Activated CD4-positive, alpha-beta T cell treated with anti-CD3 and anti-CD28 coated beads for 36 hours (primary cell): ENCODE results near the gene PRODH2. TPM values are rescaled to one million over a fixed set of nuclear protein-coding genes. Genes with fewer than 3 reads are reported as not detected.
A peak's percentile ranks its signal among the peaks of the same experiment; 100 is the strongest.

Experiments used
- ATAC-seq: fragments of 200-7000 bp; cut with Tn5 transposase; one replicate; pipeline ENCODE4 v1.10.0; 2021; ENCODE audit warnings: mild to moderate bottlenecking, moderate library complexity
- CTCF ChIA-PET: fragments of 350-600 bp; sonication (Branson Sonifier 250); formaldehyde crosslinking; loops from one replicate; lab custom pipeline; 2021; ENCODE audit warnings: antibody characterized with exemption; lab: Charles Lee
- POLR2A ChIA-PET: fragments of 350-600 bp; sonication (Branson Sonifier 250); formaldehyde crosslinking; loops from one replicate; lab custom pipeline; 2021; ENCODE audit warnings: antibody characterized with exemption, inconsistent platforms; lab: Charles Lee
- DNase-seq: peaks from one replicate; pipeline ENCODE4 v3.0.0-alpha.2; 2020
- H3K27ac Mint-ChIP-seq: one replicate; pipeline ENCODE4 v1.8.0; 2021; ENCODE audit warnings: mixed read lengths
- H3K27me3 Mint-ChIP-seq: one replicate; pipeline ENCODE4 v1.8.0; 2021; ENCODE audit warnings: mixed read lengths
- H3K36me3 Mint-ChIP-seq: one replicate; pipeline ENCODE4 v1.8.0; 2021; ENCODE audit warnings: low read depth, mixed read lengths
- H3K4me1 Mint-ChIP-seq: one replicate; pipeline ENCODE4 v1.8.0; 2021; ENCODE audit warnings: mixed read lengths
- H3K4me3 Mint-ChIP-seq: one replicate; pipeline ENCODE4 v1.8.0; 2021; ENCODE audit warnings: mild to moderate bottlenecking, moderate library complexity, mixed read lengths
- H3K9me3 Mint-ChIP-seq: one replicate; pipeline ENCODE4 v1.8.0; 2021; ENCODE audit warnings: low read depth, mixed read lengths
- intact Hi-C, 2 experiments: fragments of 100-400 bp; cut with DNase I in 1 of 2; cut with micrococcal nuclease in 1 of 2; formaldehyde crosslinking; loops; one replicate each; pipeline versions ENCODE4 v1.14.2 to v1.15.1; 2022 to 2024; cut with DNase I, micrococcal nuclease
- total RNA-seq, 2 experiments: library from RNA; stranded (reverse); gene quantifications; one replicate each; pipeline ENCODE4 v1.2.3, GENCODE V29; 2021

The PRODH2 gene, protein sequence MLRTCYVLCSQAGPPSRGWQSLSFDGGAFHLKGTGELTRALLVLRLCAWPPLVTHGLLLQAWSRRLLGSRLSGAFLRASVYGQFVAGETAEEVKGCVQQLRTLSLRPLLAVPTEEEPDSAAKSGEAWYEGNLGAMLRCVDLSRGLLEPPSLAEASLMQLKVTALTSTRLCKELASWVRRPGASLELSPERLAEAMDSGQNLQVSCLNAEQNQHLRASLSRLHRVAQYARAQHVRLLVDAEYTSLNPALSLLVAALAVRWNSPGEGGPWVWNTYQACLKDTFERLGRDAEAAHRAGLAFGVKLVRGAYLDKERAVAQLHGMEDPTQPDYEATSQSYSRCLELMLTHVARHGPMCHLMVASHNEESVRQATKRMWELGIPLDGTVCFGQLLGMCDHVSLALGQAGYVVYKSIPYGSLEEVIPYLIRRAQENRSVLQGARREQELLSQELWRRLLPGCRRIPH
- not detected for total RNA-seq

DNA sequence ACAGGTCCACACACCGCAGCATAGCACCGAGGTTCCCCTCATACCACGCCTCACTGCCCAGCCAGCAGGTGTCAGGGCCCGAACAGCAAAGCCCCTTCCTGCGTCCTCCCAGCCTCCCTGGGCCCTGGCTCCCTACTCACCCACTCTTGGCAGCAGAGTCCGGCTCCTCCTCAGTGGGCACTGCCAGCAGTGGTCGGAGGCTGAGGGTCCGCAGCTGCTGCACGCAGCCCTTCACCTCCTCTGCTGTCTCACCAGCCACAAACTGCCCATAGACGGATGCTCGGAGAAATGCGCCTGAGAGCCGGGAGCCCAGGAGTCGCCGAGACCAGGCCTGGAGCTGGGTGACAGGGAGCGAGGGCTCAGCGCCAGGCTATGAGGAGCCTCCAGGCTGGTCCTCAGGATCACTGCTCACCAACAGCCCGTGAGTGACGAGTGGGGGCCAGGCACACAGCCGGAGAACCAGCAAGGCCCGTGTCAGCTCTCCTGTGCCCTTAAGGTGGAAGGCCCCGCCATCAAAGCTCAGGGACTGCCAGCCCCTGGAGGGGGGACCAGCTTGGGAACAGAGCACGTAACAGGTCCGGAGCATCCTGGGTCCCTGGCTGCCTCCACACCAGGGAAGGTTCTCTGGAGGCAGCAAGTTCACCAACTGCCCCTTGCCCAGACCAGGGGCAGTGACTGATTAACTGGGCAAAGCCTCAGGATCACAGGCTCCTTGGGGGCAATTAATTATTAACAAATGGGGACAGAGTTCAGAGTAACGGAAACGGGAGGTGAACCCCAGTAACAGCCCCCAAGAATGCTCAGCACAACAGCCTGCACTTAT lies at the start of gene PRODH2:
PRODH2 (minus strand) TSS at position 626 of the 823 bp plus-strand sequence; CDS start at position 586, 40 bp downstream.
- CTCF ChIA-PET = no interaction called here
- DNase-seq (no peak), ATAC-seq (no peak)
- Mint-ChIP-seq H3K4me1 (no peaks in the 10 kb centered on the region), H3K36me3 (no peaks in the 10 kb centered on the region), H3K27ac (no peak within 1 kb of the TSS), H3K9me3 (peaks cover 2% of the 10 kb centered on the region), H3K27me3 (peaks cover 15% of the 10 kb centered on the region), H3K4me3 (no peak within 1 kb of the TSS)
- intact Hi-C loops = no loop called here
- POLR2A ChIA-PET = no interaction called here

GRCh38 chr19:35861640-35862160 lies 49.1 kb upstream of the PRODH2 start:
- no peaks in the 10 kb centered on the region for H3K9me3 Mint-ChIP-seq
- DNase-seq (no peak), ATAC-seq (no peak)
- POLR2A ChIA-PET = interaction anchor here (1.4 kb wide), 1 partner anchor 8 kb away, joined by 4 read pairs; no protein-coding TSS in a partner anchor
- H3K4me1 Mint-ChIP-seq = peaks cover 10% of the 10 kb centered on the region
- H3K27ac Mint-ChIP-seq = no peak overlapping the region
- CTCF ChIA-PET = no interaction called here
- no peaks in the 10 kb centered on the region for H3K36me3 Mint-ChIP-seq
- no peak overlapping the region for H3K4me3 Mint-ChIP-seq
- H3K27me3 Mint-ChIP-seq = peaks cover 50% of the 10 kb centered on the region
- intact Hi-C loops = no loop called here

GRCh38 chr19:35860818-35861639 lies 48.4 kb upstream of the PRODH2 start:
- intact Hi-C loops = no loop called here
- ATAC-seq = peak; percentile 24
- ChIA-PET POLR2A (interaction anchor here (1.4 kb wide), 1 partner anchor 9 kb away, joined by 4 read pairs; no protein-coding TSS in a partner anchor), CTCF (interaction anchor here (0.6 kb wide), 1 partner anchor 187 kb away, joined by 3 read pairs; no protein-coding TSS in a partner anchor)
- no peak for DNase-seq
- H3K27me3 Mint-ChIP-seq = peaks cover 46% of the 10 kb centered on the region
- no peaks in the 10 kb centered on the region for H3K36me3 Mint-ChIP-seq
- no peak overlapping the region for H3K4me3 Mint-ChIP-seq
- H3K27ac Mint-ChIP-seq = no peak overlapping the region
- no peaks in the 10 kb centered on the region for H3K9me3 Mint-ChIP-seq
- peaks cover 10% of the 10 kb centered on the region for H3K4me1 Mint-ChIP-seq

DNA sequence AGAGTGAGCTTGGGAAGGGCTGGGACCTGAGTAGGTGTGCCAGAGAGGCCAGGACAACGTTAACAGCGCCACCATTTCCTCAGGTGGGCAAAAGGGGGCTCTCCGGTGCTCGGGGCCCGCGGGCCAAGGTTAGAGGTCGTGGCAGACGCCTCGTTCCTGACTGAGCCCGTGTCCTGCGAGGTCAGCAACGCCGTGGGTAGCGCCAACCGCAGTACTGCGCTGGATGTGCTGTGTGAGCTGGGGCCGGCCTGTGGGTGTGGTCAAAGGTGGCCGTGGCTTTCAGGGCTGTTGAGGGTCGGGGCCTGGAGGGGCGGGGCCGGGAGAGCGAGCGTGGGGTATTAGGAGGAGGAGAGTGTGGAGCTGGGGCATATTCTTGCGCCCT lies 47.8 kb upstream of the PRODH2 start:
- ChIA-PET CTCF (interaction anchor here (0.6 kb wide), 2 partner anchors 177 to 187 kb away, joined by 3 read pairs; no protein-coding TSS in a partner anchor), POLR2A (interaction anchor here (1.4 kb wide), 1 partner anchor 10 kb away, joined by 4 read pairs; no protein-coding TSS in a partner anchor)
- intact Hi-C loops = no loop called here
- Mint-ChIP-seq H3K27me3 (peaks cover 45% of the 10 kb centered on the region), H3K4me1 (peaks cover 10% of the 10 kb centered on the region), H3K4me3 (no peak overlapping the region), H3K36me3 (no peaks in the 10 kb centered on the region), H3K9me3 (no peaks in the 10 kb centered on the region), H3K27ac (no peak overlapping the region)
- no peak for DNase-seq
- ATAC-seq = no peak

- intact Hi-C loops = no loop called here
- ATAC-seq (no peak), DNase-seq (no peak)
- Mint-ChIP-seq H3K36me3 (no peaks in the 10 kb centered on the region), H3K4me1 (peaks cover 10% of the 10 kb centered on the region), H3K27ac (no peak overlapping the region), H3K9me3 (no peaks in the 10 kb centered on the region), H3K27me3 (peaks cover 49% of the 10 kb centered on the region), H3K4me3 (no peak overlapping the region)
- CTCF ChIA-PET = interaction anchor here (0.7 kb wide), 1 partner anchor 105 kb away, joined by 3 read pairs; no protein-coding TSS in a partner anchor
- POLR2A ChIA-PET = interaction anchor here (0.6 kb wide), 1 partner anchor 114 kb away, joined by 4 read pairs; the partner anchor contains the start of gene PSENEN
Observed at GRCh38 chr19:35859414-35859813, 46.8 kb upstream of the PRODH2 start.

DNA sequence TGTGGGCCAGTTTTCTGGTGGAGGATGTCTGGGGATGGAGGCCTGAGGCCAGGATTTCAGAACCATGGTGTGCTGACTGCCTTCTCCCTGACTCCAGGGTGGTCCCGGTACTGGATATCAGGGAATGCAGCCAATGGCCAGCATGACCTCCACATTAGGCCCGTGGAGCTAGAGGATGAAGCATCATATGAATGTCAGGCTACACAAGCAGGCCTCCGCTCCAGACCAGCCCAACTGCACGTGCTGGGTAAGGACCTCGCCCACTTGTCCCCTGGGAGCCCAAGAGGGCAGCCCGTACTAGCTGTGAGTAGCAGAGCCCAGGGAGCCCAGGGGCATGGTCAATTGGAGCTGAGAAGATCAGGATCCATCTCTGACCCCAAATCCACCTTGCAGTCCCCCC lies 45.7 kb upstream of the PRODH2 start:
- intact Hi-C loops = no loop called here
- no peaks in the 10 kb centered on the region for H3K9me3 Mint-ChIP-seq
- H3K4me1 Mint-ChIP-seq = peaks cover 10% of the 10 kb centered on the region
- POLR2A ChIA-PET = no interaction called here
- no peak for ATAC-seq
- no peaks in the 10 kb centered on the region for H3K36me3 Mint-ChIP-seq
- no peak overlapping the region for H3K4me3 Mint-ChIP-seq
- CTCF ChIA-PET = no interaction called here
- no peak for DNase-seq
- H3K27me3 Mint-ChIP-seq = peaks cover 50% of the 10 kb centered on the region
- H3K27ac Mint-ChIP-seq = no peak overlapping the region

DNA sequence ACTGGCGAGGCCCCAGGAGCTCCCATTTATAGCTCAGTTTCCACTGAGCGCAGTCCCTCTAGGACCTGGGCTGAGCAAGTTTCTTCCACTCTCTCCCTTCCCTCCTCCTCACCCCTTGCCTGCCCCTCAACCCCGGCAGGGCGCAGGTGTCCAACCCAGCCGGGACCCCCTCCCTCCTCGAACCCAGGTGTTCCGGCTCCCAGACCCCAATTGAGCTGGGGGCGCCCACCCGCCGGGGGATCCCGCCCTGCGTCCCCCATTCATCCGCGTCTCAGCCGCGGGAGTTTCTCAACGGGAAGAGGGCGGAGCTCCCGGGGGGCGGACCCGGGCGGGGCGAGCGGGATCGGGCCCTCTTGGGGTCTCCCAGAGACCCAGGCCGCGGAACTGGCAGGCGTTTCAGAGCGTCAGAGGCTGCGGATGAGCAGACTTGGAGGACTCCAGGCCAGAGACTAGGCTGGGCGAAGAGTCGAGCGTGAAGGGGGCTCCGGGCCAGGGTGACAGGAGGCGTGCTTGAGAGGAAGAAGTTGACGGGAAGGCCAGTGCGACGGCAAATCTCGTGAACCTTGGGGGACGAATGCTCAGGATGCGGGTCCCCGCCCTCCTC lies 44.0 kb upstream of the PRODH2 start, which contains the start of gene KIRREL2:
KIRREL2 (plus strand) TSS at position 366 of the 604 bp plus-strand sequence; CDS start at position 575, 209 bp downstream.
- intact Hi-C loops = no loop called here
- H3K27ac Mint-ChIP-seq = no peak within 1 kb of the TSS
- CTCF ChIA-PET = interaction anchor here (1.0 kb wide), 1 partner anchor 74 kb away, joined by 4 read pairs; no protein-coding TSS in a partner anchor
- peaks cover 12% of the 10 kb centered on the region for H3K4me1 Mint-ChIP-seq
- no peaks in the 10 kb centered on the region for H3K36me3 Mint-ChIP-seq
- POLR2A ChIA-PET = interaction anchor here (1.3 kb wide), 1 partner anchor 23 kb away, joined by 3 read pairs; no protein-coding TSS in a partner anchor
- H3K4me3 Mint-ChIP-seq = peak within 1 kb of the TSS; percentile 65
- H3K9me3 Mint-ChIP-seq = no peaks in the 10 kb centered on the region
- peaks cover 56% of the 10 kb centered on the region for H3K27me3 Mint-ChIP-seq
- DNase-seq (peak; percentile 49), ATAC-seq (peak; percentile 55)

DNA sequence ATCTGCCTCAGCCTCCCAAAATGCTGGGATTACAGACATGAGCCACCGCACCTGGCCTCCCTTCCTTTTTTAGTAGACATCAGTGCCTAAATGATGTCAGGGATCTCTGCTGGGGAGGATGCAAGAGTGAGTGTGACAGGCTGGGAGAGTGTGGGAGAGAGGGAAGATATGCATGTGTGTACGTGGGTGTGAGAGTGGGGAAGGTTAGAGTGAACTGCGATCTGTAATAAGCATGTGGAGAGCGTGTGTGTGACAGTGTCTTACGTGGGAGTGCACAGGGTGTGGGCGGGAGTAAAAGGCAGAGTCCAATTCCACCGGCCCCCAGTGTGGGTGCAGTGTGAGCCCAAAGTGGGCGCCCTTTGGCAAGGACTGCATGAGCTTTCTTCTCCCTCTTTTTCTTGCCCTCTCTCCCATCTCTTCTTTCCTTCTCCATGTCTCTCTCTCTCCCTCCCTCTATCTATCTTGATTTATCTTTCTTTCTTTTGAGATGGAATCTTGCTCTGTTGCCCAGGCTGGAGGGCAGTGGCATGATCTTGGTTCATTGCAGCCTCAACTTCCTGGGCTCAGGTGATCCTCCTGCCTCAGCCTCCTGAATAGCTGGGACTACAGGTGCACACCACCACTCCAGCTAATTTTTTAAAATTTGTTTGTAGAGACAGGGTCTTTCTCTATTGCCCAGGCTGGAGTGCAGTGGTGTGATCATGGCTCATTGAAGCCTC lies 40.6 kb upstream of the PRODH2 start:
- H3K4me1 Mint-ChIP-seq = peaks cover 5% of the 10 kb centered on the region
- H3K9me3 Mint-ChIP-seq = no peaks in the 10 kb centered on the region
- ATAC-seq (no peak), DNase-seq (no peak)
- ChIA-PET POLR2A (no interaction called here), CTCF (interaction anchor here (0.7 kb wide), 1 partner anchor 144 kb away, joined by 3 read pairs; no protein-coding TSS in a partner anchor)
- no peak overlapping the region for H3K27ac Mint-ChIP-seq
- no peak overlapping the region for H3K4me3 Mint-ChIP-seq
- H3K27me3 Mint-ChIP-seq = peaks cover 44% of the 10 kb centered on the region
- no peaks in the 10 kb centered on the region for H3K36me3 Mint-ChIP-seq
- intact Hi-C loops = no loop called here

DNA sequence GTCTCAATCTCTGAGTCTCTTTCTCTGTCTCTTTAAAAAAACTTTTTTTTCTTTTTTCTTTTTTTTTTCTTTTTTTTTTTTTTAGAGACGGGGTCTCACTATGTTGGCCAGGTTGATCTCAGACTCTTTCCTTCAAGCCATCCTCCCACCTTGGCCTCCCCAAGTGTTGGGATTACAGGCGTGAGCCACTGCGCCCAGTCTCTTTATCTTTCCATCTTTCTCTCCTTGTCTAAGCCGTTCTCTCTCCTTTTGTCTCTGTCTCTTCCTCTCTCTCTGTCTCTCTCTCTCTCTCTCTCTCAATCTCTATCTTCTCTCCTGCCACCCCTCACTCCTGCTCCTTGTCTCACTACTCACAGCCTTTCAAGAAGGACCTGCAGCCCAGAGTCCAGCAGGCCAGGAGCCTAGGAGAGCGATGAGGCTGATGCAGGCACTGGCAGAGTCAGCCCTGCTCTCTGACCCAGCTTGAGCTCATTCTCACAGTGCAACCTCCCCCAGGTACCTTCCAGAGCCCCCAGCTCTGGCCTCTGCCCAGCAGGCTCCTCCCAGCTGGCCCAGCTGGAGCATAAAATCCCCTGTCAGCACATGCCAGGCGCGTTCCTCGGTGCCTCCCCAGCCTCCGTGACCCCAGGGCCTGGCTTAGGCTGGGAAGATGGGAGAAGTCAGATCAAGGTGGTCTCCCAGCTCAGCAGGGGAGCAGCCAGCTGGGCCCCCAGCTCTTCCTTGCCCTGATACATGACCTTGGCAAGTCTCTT lies 39.6 kb upstream of the PRODH2 start, which contains the start of gene NPHS1:
NPHS1 (minus strand) TSS at position 476 of the 752 bp plus-strand sequence. CDS start 667 bp downstream, outside the sequence.
- H3K4me3 Mint-ChIP-seq = no peak within 1 kb of the TSS
- H3K4me1 Mint-ChIP-seq = peaks cover 5% of the 10 kb centered on the region
- H3K36me3 Mint-ChIP-seq = no peaks in the 10 kb centered on the region
- no peak for DNase-seq
- no peaks in the 10 kb centered on the region for H3K9me3 Mint-ChIP-seq
- ChIA-PET CTCF (no interaction called here), POLR2A (no interaction called here)
- ATAC-seq = no peak
- no peak within 1 kb of the TSS for H3K27ac Mint-ChIP-seq
- peaks cover 47% of the 10 kb centered on the region for H3K27me3 Mint-ChIP-seq
- intact Hi-C loops = no loop called here
